Breast epithelium (tissue), 3 donors: ENCODE measurements around the gene ZBTB45.

Source experiments
- POLR2A ChIP-seq: fragments of 450-650 bp; IDR thresholded peaks from one replicate; pipeline ENCODE4 v1.6.1; 2016; ENCODE audit warnings: antibody characterized with exemption, mild to moderate bottlenecking, moderate library complexity
- TF ChIP-seq, protein P1 (sequence below), 3 donors: fragments of 450-650 bp; IDR thresholded peaks; one replicate each; pipeline ENCODE4 v1.5.1; 2016 to 2017; ENCODE audit warnings: antibody characterized with exemption in 3 of 3, mild to moderate bottlenecking in 3 of 3, moderate library complexity in 3 of 3

DNA sequence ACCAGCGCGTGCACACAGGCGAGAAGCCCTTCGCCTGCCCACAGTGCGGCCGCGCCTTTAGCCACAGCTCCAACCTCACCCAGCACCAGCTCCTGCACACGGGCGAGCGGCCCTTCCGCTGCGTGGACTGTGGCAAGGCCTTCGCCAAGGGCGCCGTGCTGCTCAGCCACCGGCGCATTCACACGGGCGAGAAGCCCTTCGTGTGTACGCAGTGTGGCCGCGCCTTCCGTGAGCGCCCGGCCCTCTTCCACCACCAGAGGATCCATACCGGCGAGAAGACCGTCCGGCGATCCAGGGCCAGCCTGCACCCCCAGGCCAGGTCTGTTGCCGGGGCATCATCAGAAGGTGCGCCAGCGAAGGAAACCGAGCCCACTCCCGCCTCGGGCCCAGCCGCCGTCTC is 47.9 kb downstream of the ZBTB45 start:
- TF ChIP-seq, protein P1, sequence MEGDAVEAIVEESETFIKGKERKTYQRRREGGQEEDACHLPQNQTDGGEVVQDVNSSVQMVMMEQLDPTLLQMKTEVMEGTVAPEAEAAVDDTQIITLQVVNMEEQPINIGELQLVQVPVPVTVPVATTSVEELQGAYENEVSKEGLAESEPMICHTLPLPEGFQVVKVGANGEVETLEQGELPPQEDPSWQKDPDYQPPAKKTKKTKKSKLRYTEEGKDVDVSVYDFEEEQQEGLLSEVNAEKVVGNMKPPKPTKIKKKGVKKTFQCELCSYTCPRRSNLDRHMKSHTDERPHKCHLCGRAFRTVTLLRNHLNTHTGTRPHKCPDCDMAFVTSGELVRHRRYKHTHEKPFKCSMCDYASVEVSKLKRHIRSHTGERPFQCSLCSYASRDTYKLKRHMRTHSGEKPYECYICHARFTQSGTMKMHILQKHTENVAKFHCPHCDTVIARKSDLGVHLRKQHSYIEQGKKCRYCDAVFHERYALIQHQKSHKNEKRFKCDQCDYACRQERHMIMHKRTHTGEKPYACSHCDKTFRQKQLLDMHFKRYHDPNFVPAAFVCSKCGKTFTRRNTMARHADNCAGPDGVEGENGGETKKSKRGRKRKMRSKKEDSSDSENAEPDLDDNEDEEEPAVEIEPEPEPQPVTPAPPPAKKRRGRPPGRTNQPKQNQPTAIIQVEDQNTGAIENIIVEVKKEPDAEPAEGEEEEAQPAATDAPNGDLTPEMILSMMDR (IDR thresholded peaks at IDR 0.05) = no peak
- TF ChIP-seq POLR2A = no peak
